ENCODE measurements around the gene PBLD.

GRCh38 chr10:68333440-68334431, 1.0 kb upstream of the PBLD start:
- no peak for TF ChIP-seq CTCF (IDR thresholded peaks at IDR 0.05 in 4 of 5, conservative IDR thresholded peaks at IDR 0.05 in 1 of 5)
- TF ChIP-seq POLR2A (IDR thresholded peaks at IDR 0.05), result no peak

All from gastrocnemius medialis (tissue), 4 donors.